Fibroblast of skin of back (primary cell): ENCODE measurements around the gene ZNF492.
"Not testable (repeated sequence)": the region's sequence is repeated elsewhere in the genome, so short reads cannot be mapped to it uniquely, and the experiment has no call there.

Source experiments
- DNase-seq: peaks from one replicate; pipeline ENCODE4 v3.0.0-alpha.2; 2013

ZNF492 gene

DNA sequence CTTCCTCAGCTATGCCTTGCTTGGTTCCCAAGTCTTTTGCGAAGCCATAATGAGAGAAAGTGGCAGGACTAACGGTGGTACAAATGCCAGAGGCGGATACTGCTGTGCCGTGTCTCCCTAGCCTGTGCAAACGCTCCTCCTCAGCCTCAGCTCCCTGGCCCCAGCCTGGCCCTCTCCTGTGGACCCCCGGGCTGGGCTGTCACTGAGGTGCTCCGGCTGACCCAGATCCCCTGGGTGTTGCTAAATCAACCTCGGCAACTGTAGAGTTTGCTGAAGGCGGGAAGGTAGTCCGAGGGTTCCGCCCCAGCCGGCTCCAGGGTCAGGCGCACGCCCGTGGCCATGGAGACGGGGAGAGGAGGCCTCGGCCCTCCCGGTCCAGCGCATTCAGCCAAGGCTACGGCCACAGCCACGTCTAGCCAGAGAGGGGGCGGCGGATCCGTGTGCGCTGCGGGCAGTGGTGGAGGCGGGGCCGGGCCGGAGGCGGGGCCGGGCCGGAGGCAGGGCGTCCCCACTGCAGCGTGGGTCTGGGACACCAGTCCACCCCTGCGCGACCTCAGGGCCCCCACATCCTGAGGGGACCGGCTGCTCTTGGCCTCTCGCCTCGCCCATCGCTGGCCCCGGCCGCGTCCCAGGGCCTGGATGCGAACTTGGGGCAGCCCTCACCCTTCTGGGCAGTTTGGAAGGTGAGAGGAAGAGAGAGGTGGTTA is 16.4 kb upstream of the ZNF492 start:
- DNase-seq: no peak

DNA sequence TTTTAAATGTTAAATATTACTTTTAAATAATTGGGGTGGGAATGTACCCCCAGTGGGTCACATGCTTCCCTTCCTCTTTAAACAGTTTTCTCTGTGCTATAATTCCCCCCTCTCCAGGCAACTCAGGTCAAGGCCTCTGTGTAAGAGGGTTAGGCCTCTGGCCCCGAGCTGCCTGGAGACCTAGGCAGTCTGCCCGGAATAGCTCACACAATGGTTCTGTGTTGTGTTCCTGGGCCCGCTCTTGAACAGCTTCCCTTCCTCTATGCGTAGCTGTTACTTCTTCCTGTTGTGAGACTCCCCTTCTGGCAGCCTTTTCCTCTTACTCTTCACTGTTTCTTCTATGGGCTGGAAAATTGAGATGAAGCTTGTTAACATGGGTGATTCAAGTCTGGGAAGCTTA is 14.8 kb upstream of the ZNF492 start:
- no peak for DNase-seq

- no peak for DNase-seq
These were observed 14.2 kb upstream of the ZNF492 start for GRCh38 chr19:22619932-22620331.

DNA sequence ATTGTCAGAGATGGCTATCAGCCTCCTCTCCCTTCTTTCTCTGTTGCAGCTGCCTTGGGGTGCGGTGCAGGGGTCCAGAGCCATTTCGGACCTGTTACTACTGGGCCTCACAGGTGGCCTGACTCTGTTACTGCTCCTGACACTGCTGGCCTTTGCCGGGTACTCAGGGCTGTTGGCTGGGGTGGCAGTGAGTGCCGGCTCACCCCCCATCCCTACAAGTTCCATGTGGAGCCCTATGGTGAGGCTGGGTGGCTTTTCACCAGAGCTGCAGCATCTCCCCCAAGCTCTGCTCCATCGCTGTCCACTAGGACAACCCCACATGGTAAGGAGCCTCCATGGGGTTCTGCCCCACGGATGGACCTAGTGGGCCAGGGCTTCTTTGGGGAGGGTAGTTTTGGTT is 13.7 kb upstream of the ZNF492 start:
- DNase-seq: no peak

- no peak for DNase-seq
These were observed 13.2 kb upstream of the ZNF492 start for GRCh38 chr19:22620912-22621311.

GRCh38 chr19:22622020-22622419 is 12.1 kb upstream of the ZNF492 start:
- no peak for DNase-seq

DNA sequence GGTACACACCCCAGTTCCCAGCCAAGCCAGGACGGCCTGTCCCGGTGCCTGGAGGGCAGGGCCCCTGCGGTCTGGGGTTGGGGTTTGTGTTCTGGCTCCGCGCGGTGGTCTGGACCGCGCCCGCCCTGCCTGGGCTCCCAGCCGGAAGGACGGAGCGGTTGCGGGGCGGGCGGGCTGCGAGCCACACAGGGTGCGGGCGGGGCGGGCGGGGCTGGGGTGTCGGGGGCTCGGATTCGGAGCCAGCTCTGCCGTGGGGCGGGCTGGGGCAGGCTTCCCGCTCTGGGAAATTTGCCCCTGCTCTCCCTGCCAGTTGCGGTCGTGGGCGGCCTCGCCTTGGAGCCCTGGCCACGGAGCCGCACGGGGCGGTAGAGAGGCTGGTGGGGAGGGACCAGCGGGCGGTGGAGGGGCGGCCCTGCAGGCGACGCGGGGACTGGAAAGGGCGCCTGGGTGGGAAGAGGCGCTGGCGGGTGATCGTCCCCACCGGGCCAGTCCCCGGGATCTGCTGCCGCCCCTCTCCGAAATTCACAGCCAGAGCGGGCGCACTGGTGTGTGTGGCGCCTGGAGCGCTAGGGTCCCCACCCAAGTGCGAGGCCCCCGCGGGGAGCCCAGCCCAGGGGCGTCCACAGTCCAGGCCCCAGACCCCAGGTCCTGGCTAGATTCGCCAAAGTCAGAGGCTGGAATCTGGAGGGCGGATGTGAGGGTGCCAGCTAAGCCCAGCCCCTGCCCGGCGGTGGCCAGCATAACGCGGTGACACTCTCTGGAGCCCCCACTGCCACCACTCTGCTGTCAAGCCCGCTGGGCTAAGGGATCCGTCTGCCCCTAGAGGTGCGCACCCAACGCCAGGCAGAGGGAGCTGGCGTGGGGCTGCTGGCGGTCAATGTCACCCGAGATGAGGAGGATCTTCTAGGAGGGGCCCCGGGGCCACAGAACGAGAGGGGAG is 11.0 kb upstream of the ZNF492 start:
- no peak for DNase-seq

DNA sequence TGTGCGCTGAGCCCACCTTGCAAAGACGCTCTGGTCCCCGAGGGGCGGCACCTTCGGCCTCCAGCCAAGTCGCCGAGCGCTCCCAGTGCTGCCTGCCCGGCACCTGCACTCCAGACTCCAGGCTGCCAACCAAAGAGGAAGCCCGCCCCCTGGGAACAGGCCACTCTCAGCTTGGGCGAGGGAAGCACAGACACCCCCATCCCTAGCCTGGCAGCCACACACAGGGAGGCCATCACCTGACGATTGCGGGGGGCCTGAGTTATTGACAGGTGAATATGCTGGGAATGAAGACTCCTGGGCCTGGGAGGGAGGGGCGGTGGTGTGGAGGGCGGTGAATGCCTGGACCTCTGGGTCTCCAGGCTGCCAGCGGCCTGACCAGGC is 10.3 kb upstream of the ZNF492 start:
- DNase-seq: no peak

GRCh38 chr19:22625266-22626035 is 8.7 kb upstream of the ZNF492 start:
- no peak for DNase-seq

DNA sequence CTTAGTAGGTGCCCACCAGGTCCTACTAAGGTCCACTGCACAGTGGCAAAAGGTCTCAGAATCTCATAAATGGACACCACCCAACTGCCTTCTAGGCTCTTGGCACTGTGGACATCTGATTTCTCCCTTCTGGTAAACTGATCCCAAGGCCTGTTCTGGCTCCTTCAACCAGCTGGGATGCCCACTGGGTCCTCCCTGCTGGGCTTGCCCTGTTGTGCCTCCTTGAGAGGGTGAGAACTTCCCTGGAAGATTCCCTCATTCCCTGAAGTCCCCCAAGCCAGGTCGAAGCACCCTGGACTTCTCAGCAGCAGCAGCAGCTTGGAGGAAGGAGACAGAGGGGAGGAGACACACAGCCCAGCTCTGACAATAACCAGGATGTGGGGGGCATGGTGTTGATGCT is 6.6 kb upstream of the ZNF492 start:
- no peak for DNase-seq

GRCh38 chr19:22628401-22628800 is 5.7 kb upstream of the ZNF492 start:
- no peak for DNase-seq

GRCh38 chr19:22634450-22634827 is 315 bp downstream of the ZNF492 start:
- peak; percentile 1 for DNase-seq

DNA sequence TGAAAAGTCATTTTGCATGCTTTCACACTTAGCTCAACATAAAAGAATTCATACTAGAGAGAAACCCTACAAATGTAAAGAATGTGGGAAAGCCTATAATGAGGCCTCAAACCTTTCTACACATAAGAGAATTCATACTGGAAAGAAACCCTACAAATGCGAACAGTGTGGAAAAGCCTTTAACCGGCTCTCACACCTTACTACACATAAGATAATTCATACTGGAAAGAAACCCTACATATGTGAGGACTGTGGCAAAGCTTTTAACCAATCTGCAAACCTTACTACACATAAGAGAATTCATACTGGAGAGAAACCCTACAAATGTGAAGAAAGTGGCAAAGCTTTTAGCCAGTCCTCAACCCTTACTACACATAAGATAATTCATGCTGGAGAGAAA is 51.4 kb downstream of the ZNF492 start:
- DNase-seq: not testable (repeated sequence)

GRCh38 chr19:22702661-22703060 is 68.5 kb downstream of the ZNF492 start:
- DNase-seq: not testable (repeated sequence)

DNA sequence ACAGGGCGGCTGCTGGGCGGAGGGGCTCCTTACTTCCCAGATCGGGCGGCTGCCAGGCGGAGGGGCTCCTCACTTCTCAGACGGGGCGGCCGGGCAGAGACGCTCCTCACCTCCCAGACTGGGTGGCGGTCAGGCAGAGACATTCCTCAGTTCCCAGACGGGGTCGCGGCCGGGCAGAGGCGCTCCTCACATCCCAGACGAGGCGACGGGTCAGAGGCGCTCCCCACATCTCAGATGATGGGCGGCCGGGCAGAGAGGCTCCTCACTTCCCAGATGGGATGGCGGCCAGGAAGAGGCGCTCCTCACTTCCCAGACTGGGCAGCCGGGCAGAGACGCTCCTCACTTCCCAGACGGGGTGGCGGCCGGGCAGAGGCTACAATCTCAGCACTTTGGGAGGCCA is 69.0 kb downstream of the ZNF492 start:
- not testable (repeated sequence) for DNase-seq

DNA sequence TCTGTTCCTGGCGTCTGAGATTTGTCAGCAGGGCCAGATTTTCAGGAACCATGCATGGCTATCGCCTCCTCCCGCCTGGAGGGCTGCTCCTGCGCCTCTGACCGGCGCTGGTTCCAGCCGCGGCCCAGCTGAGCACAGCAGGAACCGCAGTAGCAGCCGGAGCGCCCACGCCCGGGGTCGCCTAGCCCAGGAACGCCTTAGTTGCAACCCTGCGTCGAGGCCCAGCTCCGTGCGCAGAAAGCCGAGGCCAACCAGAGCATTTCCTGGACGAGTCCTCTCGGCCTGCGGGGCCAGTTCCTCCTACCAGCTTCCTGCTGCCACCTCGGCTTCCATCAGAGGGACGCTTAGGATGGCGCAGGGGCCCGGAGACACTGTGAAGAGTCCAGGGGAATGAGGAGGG is 74.9 kb downstream of the ZNF492 start:
- DNase-seq: no peak
